GM19035 (cell line): Measurements from ENCODE around the gene HOPX.
"Not testable (repeated sequence)": the region's sequence is repeated elsewhere in the genome, so short reads cannot be mapped to it uniquely, and the experiment has no call there.

ENCODE experiments used
- ATAC-seq: cut with Tn5 transposase; IDR thresholded peaks from one replicate; pipeline ENCODE4 v1.9.1; 2021; ENCODE audit not compliant: unreplicated experiment

The HOPX gene

GRCh38 chr4:56689201-56689969 is 8.3 kb upstream of the HOPX start:
- no peak for ATAC-seq

DNA sequence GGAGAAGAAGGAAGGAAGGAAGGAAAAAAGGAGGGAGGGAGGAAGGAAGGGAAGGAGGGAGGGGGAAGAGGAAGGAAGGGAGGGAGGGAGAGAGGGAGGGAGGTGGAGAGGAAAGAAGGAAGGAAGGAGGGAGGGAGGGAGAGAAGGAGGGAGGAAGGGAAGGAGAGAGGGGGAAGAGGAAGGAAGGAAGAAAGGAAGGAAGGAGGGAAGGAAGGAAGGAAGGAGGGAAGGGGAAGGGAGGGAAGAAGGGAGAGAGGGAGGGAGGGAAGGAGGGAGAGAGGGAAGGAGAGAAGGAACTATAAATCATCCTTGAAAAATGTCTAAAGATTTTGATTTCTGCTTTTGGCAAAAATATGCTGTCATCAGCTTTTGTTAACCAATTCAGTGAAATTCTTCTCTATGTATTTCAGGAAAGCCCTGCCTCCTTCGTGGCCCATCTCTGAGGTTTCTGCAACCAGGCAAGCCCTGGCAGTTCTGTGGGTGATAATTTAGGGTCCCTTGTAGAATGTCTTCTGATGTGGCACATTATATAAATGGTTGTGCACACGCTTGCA is 7.1 kb upstream of the HOPX start:
- ATAC-seq: no peak

GRCh38 chr4:56686537-56687231 is 5.6 kb upstream of the HOPX start:
- no peak for ATAC-seq

DNA sequence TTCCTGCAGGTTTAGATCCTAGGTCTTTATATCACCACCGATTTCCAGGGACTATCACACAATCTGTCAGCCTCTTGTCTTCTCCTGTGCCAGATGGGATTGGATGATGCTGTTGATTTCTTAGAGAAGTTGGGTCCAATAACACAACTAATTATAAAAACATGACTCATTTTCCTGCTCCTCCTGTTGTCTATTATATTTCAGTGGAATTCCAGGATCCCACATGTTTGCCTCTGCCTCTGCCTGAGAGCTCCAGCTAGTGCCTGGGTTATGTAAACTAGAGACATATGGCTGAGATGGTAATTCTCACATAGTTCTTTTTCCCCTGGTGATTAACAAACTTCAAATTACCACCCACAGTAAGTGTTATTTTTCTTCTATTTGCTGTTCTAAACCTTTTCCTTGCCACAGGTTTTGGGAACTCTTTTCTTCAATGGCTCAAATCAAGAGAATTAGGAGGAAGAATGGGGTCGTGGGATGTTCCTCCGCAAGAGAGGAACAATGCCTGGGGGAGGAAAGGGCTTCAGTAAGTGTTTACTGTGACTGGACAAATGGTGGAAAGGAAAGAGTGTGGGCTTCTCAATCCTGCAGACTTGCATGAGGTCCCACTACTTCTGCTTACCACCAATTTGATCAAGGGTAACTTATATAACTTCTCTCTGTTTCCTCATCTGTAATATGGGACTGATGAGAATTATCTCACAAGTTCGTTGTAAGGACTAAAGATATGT is 3.4 kb upstream of the HOPX start:
- no peak for ATAC-seq

DNA sequence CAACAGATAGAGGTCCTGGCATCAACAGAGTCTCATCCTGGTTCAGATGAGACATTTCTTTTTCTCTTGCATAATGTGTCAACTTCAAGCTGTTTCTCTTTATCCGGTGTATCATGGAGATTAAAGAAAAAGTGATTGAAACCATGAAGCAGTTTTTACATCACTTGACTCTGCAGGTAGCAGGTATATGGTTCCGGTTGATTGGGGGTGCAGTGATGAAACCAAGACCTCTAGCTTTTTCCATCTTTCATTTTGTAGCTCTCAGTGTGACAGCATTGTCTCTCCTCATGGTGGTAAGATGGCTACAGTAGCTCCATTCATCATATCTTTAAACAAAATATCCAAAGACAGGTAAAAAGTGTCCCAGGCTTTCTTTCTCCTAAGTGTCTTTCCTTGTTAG is 2.4 kb upstream of the HOPX start:
- ATAC-seq: no peak

DNA sequence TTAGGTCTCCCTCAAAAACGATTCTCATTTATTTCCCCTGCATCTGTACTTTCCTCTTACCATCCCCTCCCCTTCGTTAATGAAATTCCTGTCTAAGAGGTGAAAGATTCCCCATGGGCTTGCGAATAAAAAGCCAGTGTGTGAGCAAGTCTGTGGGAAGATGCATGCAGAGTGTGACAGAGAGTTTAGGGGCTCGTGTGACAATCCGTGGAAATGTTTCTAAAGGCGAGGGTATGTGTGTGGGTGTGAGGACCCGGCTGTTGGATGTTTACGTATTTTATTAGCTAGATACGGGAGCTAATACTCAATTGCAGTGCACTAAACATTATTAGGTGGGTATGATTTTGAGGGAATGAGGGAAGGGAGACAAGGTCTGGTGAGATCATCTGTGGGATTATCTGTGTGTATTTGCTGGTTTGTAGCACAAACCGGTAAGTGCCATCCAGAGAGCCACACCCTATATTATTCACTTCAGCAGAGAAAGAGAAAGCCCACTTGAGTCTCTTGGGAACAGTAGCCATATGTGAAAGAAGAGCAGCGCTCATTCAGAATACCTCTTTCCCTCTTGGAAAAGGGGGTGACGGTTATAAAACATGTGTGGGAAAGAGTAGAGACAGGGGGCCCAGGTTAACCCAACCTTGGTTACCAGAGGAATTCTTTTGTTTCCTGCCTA is 893 bp upstream of the HOPX start:
- ATAC-seq: no peak

- no peak for ATAC-seq
These were observed 830 bp downstream of the HOPX start for GRCh38 chr4:56680266-56680665.

DNA sequence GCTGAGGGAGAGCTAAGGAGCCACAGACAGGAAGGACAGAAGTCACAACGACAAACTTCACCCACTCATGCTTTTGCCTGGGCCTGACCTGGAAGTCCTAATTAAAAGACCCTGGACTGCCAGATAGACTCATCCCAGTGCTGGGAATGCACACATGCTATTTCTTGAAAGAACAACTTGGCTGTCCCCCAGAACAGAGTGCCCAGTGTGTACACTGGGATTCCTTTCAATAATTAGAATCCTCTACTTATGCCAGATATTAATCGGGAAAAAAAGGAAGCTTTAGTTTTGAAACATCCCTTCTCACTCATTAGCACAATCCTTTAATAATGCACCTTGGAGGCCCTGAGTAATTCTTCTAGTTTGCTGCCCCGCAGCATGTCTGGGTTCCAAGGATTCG is 3.4 kb downstream of the HOPX start:
- no peak for ATAC-seq

DNA sequence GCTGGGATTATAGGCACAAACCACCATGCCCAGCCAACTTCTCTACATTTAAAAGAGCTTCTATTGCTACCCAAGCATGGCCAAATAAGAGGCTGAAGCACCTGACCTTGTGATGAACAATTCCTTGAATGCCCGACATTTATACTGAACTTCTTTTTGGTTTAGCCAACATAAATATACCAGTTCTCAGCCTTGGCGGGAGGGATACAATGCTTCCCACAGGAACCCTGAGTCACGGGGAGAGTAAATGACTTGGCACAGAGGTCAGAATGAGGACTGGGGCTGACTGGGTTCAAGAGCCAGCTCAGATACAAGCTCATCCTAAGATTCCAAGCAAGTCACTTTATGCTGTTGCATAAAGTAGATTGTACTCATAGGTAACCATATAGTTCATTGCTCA is 6.1 kb downstream of the HOPX start:
- no peak for ATAC-seq

GRCh38 chr4:56671860-56672259 is 9.2 kb downstream of the HOPX start:
- no peak for ATAC-seq

GRCh38 chr4:56671373-56671772 is 9.7 kb downstream of the HOPX start:
- ATAC-seq: no peak

- no peak for ATAC-seq
These were observed 12.8 kb downstream of the HOPX start for GRCh38 chr4:56668267-56668666.

- not testable (repeated sequence) for ATAC-seq
These were observed 13.7 kb downstream of the HOPX start for GRCh38 chr4:56667396-56667795.

GRCh38 chr4:56666279-56666678 is 14.8 kb downstream of the HOPX start:
- no peak for ATAC-seq

- no peak for ATAC-seq
These were observed 15.3 kb downstream of the HOPX start for GRCh38 chr4:56665781-56666180.

- ATAC-seq: no peak
These were observed 18.2 kb downstream of the HOPX start for GRCh38 chr4:56662782-56663468.

- ATAC-seq: no peak
These were observed 21.1 kb downstream of the HOPX start for GRCh38 chr4:56659946-56660345.

DNA sequence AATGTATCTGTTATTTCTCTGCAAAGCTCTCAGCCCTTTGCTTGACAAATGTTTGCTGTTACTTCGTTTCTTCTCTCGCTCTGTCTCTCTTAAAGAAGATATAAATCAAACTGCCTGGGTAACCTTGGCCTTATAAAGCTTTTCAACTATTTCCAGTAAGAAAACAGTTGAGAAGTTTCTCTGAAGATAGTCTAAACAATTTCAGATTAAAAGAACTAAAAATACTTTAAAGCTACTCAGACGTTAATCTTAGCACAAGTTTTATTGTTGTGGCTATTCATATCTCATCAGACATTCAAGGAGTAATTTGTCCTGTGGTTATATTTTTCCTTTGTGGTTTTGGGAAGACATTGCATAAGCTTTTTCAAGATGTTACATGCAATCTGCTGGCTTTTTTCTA is 22.6 kb downstream of the HOPX start:
- no peak for ATAC-seq

DNA sequence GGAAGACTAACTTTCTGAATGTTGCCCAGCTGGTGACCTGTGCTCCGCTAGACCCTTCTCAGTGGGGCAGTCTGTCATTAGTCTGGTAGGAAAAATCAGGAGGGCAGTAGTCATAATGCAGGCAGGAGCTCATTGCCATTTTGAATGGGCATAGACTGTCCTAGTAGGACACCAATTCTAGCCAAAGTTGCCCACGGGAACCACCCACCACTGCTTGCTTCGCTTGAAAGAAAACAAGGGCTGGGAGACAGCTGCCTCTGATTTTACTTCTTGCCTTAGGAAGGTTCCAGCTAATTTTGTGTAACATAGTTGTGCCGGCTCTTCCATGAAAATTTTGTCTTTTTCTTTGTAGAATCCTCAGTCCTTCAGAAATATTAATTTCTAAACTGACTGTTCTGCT is 23.3 kb downstream of the HOPX start:
- ATAC-seq: no peak

DNA sequence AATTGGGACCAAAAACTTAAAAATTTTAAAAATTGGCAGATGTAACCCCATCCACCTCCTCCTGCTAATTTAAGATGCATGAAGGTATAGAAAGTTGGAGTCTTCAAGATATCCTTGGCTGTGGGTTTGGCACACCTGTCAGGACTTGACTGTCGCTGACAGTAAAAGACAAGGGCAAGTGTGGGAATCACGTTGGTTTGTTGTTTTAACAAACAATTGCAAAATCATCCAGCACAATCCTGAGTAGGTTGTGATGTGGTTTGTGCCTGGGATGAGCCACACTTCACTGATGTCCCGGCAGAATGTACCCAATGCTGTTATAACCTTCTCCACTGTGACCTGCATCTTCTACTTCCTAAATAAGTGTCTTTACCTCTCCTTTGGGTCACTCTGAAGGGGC is 24.0 kb downstream of the HOPX start:
- ATAC-seq: no peak

- no peak for ATAC-seq
These were observed 24.8 kb downstream of the HOPX start for GRCh38 chr4:56656346-56656643.
